ENCODE results near the gene UBE2D2. TPM values are rescaled to one million over a fixed set of nuclear protein-coding genes. Genes with fewer than 3 reads are reported as not detected.
"Not testable (repeated sequence)": the region's sequence is repeated elsewhere in the genome, so short reads cannot be mapped to it uniquely, and the experiment has no call there.

UBE2D2 gene
- total RNA-seq, 1 donor from 2014 or later, result 116 TPM

DNA sequence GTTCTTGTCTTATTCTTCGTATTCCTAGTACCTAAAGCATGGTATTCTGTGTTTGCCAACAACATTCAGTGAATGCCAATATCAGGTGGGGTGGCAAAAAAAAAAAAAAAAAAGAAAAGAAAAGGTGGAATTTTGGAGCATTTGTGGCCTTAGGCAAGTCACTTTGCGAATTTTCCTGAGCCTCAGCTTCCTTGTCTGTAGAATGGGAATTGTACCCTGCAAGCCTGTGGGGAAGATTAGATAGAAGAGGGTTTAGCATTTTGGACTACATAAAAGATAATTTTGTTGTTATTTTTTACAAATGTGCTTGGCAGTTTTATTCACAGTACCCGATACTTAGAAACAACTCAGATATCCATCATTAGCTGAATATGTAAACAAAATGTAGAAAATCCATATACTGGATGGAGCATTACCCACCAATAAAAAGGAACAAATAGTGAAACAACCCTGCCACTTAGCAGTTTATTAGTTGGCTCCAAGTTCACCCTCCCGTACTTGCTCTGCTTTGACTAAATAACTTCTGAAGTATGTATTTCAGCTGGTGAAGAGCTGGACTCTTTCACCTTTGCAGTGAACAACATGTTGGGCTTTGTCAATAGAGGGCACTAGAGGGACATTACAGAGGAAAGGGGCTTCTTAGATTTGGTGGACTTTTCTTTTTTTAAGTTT, 13.6 kb downstream of the UBE2D2 start:
- intact Hi-C loops (cut with DNase I), result no loop called here
- ATAC-seq (peak; percentile 34), DNase-seq (ENCODE audit: missing footprints) (no peak)

GRCh38 chr5:139575313-139575646, 14.1 kb downstream of the UBE2D2 start:
- no peak for ATAC-seq
- no peak for DNase-seq (ENCODE audit: missing footprints)
- intact Hi-C loops (cut with DNase I), result no loop called here

- intact Hi-C loops (cut with DNase I), result no loop called here
- ATAC-seq (no peak), DNase-seq (ENCODE audit: missing footprints) (no peak)
These were observed 14.6 kb downstream of the UBE2D2 start for GRCh38 chr5:139575751-139576150.

DNA sequence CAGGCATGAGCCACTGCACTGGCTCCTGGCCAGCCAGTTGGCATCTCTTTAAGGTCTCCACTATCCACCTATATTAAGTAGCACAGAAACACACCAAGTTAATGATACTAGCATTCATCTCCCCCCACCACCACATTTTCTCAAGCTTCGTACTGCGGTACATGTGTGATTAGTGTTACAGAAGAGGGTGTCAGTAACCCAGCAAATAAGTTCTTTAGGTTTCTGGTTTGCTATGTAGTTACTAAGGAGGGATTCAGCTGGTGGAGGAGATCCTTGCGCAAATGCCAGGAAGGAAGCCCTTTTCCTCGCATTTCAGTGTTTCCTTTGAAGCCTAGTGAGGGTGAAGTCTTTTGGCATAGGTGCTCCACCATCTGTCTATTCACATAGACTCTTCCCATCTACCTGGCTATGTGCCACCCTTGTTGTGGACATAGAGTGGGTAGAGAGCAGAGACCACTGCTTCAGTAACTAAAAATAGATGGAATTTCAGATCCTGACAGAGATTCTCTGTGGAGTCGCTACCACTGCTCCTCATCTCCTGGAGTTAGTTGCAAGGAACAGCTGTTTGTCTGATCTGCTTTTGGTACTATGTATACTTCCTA, 16.7 kb downstream of the UBE2D2 start:
- intact Hi-C loops (cut with DNase I), result no loop called here
- no peak for ATAC-seq

GRCh38 chr5:139578325-139578724, 17.2 kb downstream of the UBE2D2 start:
- DNase-seq (ENCODE audit: missing footprints) (no peak), ATAC-seq (no peak)
- intact Hi-C loops (cut with DNase I), result no loop called here

More for the DNA sequence above, 16.7 kb downstream of the UBE2D2 start:
- DNase-seq (ENCODE audit: missing footprints), result no peak

- intact Hi-C loops (cut with DNase I); ATAC-seq; DNase-seq (ENCODE audit: missing footprints): not testable (repeated sequence)
These were observed 21.0 kb downstream of the UBE2D2 start for GRCh38 chr5:139582181-139582580.

- DNase-seq (ENCODE audit: missing footprints), result no peak
- ATAC-seq, result no peak
- intact Hi-C loops (cut with DNase I), result no loop called here
These were observed 23.0 kb downstream of the UBE2D2 start for GRCh38 chr5:139584137-139584536.

GRCh38 chr5:139588116-139588515, 27.0 kb downstream of the UBE2D2 start:
- intact Hi-C loops (cut with DNase I); DNase-seq (ENCODE audit: missing footprints): not testable (repeated sequence)

GRCh38 chr5:139588962-139589361, 27.8 kb downstream of the UBE2D2 start:
- no peak for ATAC-seq
- intact Hi-C loops (cut with DNase I), result no loop called here
- no peak for DNase-seq (ENCODE audit: missing footprints)

More at GRCh38 chr5:139588116-139588515, 27.0 kb downstream of the UBE2D2 start:
- not testable (repeated sequence) for ATAC-seq

- DNase-seq (ENCODE audit: missing footprints) (no peak), ATAC-seq (no peak)
- intact Hi-C loops (cut with DNase I), result no loop called here
These were observed 31.1 kb downstream of the UBE2D2 start for GRCh38 chr5:139592289-139592688.

GRCh38 chr5:139593076-139593475, 31.9 kb downstream of the UBE2D2 start:
- intact Hi-C loops (cut with DNase I); DNase-seq (ENCODE audit: missing footprints); ATAC-seq: not testable (repeated sequence)

GRCh38 chr5:139593716-139594319, 32.7 kb downstream of the UBE2D2 start:
- intact Hi-C loops (cut with DNase I), result no loop called here
- DNase-seq (ENCODE audit: missing footprints) (no peak), ATAC-seq (no peak)

- no peak for DNase-seq (ENCODE audit: missing footprints)
- ATAC-seq, result no peak
- intact Hi-C loops (cut with DNase I), result no loop called here
These were observed 36.0 kb downstream of the UBE2D2 start for GRCh38 chr5:139597134-139597533.

GRCh38 chr5:139598601-139598965, 37.4 kb downstream of the UBE2D2 start:
- intact Hi-C loops (cut with DNase I); ATAC-seq: not testable (repeated sequence)

DNA sequence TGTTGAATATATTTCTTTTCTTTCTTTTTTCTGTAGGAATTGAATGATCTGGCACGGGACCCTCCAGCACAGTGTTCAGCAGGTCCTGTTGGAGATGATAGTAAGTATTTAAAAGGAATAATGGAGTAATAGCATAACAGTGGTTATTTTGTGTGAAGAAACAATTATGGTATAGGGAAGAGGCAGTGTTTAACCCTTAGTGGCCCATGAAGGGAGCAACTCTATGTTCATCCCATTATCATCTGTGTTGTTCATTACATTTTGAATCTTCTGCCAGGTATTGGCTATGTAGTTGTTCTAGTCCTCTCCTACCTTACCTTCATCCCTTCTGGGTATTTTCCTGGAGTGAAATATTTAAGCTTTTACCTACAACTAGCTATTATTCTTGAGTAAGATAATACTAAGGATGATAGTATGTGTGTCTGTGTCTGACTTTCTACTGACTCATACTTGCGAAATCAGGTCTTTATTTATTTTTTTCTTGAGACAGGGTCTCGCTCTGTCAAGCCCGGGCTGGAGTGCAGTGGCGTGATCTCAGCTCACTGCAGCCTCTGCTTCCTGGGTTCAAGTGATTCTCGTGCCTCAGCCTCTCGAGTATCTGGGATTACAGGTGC, 39.3 kb downstream of the UBE2D2 start:
- ATAC-seq (no peak), DNase-seq (ENCODE audit: missing footprints) (no peak)
- intact Hi-C loops (cut with DNase I), result no loop called here

More at GRCh38 chr5:139598601-139598965, 37.4 kb downstream of the UBE2D2 start:
- DNase-seq (ENCODE audit: missing footprints), result not testable (repeated sequence)

- DNase-seq (ENCODE audit: missing footprints) (no peak), ATAC-seq (no peak)
- intact Hi-C loops (cut with DNase I), result no loop called here
These were observed 40.3 kb downstream of the UBE2D2 start for GRCh38 chr5:139601429-139601828.

GRCh38 chr5:139601948-139602347, 40.8 kb downstream of the UBE2D2 start:
- intact Hi-C loops (cut with DNase I); DNase-seq (ENCODE audit: missing footprints); ATAC-seq: not testable (repeated sequence)

DNA sequence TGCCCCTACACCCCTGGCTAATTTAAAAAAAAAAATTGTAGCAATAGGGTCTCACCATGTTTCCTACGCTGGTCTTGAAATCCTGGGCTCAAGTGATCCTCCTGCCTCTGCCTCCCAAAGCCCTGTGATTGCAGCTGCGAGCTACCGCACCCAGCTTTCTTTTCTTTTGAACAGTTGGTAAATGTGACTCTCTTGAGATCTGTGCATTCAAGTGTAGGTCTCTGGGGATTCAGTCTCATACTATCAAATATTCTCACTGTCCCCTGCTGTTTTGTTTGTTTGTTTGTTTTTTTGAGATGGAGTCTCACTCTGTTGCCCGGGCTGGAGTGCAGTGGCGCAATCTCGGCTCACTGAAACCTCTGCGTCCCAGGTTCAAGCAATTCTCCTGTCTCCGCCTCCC, 44.7 kb downstream of the UBE2D2 start:
- intact Hi-C loops (cut with DNase I), result no loop called here
- ATAC-seq (no peak), DNase-seq (ENCODE audit: missing footprints) (no peak)

- intact Hi-C loops (cut with DNase I), result no loop called here
- DNase-seq (ENCODE audit: missing footprints), result no peak
These were observed 50.8 kb downstream of the UBE2D2 start for GRCh38 chr5:139611703-139612584.

More at GRCh38 chr5:139611703-139612584, 50.8 kb downstream of the UBE2D2 start:
- no peak for ATAC-seq

All from Right ventricle myocardium inferior (tissue), 1 donor.